ENCODE results near the gene PHOSPHO2.
"Not testable (repeated sequence)": the region's sequence is repeated elsewhere in the genome, so short reads cannot be mapped to it uniquely, and the experiment has no call there.

PHOSPHO2 gene

GRCh38 chr2:169684712-169685111, 9.6 kb upstream of the PHOSPHO2 start:
- DNase-seq: not testable (repeated sequence)

- DNase-seq: not testable (repeated sequence)
Observed at GRCh38 chr2:169686825-169687224, 7.4 kb upstream of the PHOSPHO2 start.

GRCh38 chr2:169687943-169688342, 6.3 kb upstream of the PHOSPHO2 start:
- not testable (repeated sequence) for DNase-seq

- DNase-seq: no peak
Observed at GRCh38 chr2:169690958-169691357, 3.3 kb upstream of the PHOSPHO2 start.

GRCh38 chr2:169692718-169693117, 1.6 kb upstream of the PHOSPHO2 start:
- DNase-seq: no peak

GRCh38 chr2:169693360-169693759, 909 bp upstream of the PHOSPHO2 start:
- no peak for DNase-seq

- no peak for DNase-seq
Observed at GRCh38 chr2:169694894-169695260, 608 bp downstream of the PHOSPHO2 start.

GRCh38 chr2:169696381-169696780, 2.1 kb downstream of the PHOSPHO2 start:
- no peak for DNase-seq

- not testable (repeated sequence) for DNase-seq
Observed at GRCh38 chr2:169699173-169699572, 4.9 kb downstream of the PHOSPHO2 start.

GRCh38 chr2:169702996-169703395, 8.7 kb downstream of the PHOSPHO2 start:
- no peak for DNase-seq

GRCh38 chr2:169704160-169704708, 10.0 kb downstream of the PHOSPHO2 start:
- no peak for DNase-seq

GRCh38 chr2:169705927-169706326, 11.7 kb downstream of the PHOSPHO2 start:
- no peak for DNase-seq

GRCh38 chr2:169707626-169708025, 13.4 kb downstream of the PHOSPHO2 start:
- no peak for DNase-seq

GRCh38 chr2:169709331-169709730, 15.1 kb downstream of the PHOSPHO2 start:
- no peak for DNase-seq

- DNase-seq: no peak
Observed at GRCh38 chr2:169709981-169710380, 15.7 kb downstream of the PHOSPHO2 start.

- no peak for DNase-seq
Observed at GRCh38 chr2:169711751-169712509, 17.7 kb downstream of the PHOSPHO2 start.

GRCh38 chr2:169712791-169713227, 18.5 kb downstream of the PHOSPHO2 start:
- DNase-seq: no peak

- no peak for DNase-seq
Observed at GRCh38 chr2:169713331-169713730, 19.1 kb downstream of the PHOSPHO2 start.

- no peak for DNase-seq
Observed at GRCh38 chr2:169714699-169715098, 20.4 kb downstream of the PHOSPHO2 start.

GRCh38 chr2:169715379-169716237, 21.3 kb downstream of the PHOSPHO2 start:
- DNase-seq: no peak

- no peak for DNase-seq
Observed at GRCh38 chr2:169716238-169716886, 22.1 kb downstream of the PHOSPHO2 start.

GRCh38 chr2:169716938-169717690, 22.8 kb downstream of the PHOSPHO2 start:
- no peak for DNase-seq
